CD14-positive monocyte (primary cell): Measurements from ENCODE around the gene PATE2. TPM values are rescaled to one million over a fixed set of nuclear protein-coding genes. Genes with fewer than 3 reads are reported as not detected.

Experiments
- DNase-seq, 3 donors: peaks; one replicate each; pipeline ENCODE4 v3.0.0-alpha.2; 2011 to 2022
- H2AFZ ChIP-seq: 2 replicates; pipeline ENCODE4 v1.6.0; 2012; ENCODE audit warnings: mild to moderate bottlenecking, low read depth, low read length, inconsistent platforms; ENCODE audit not compliant: insufficient read depth, poor library complexity, severe bottlenecking
- H3K27ac ChIP-seq, 2 donors: 1 replicate in 1 of 2; 2 replicates in 1 of 2; pipeline ENCODE4 v1.5.1; 2012 to 2013; ENCODE audit warnings: low read length in 2 of 2, control low read depth in 1 of 2, inconsistent platforms in 1 of 2, low read depth in 1 of 2, mild to moderate bottlenecking in 1 of 2
- H3K27me3 ChIP-seq, 2 donors: one replicate each; pipeline versions ENCODE4 v1.6.0 to v1.6.1; 2011 to 2013; ENCODE audit warnings: low read length in 2 of 2; ENCODE audit not compliant: control insufficient read depth in 2 of 2, insufficient read depth in 2 of 2
- H3K36me3 ChIP-seq, 2 donors: replicated peaks in 1 of 2; 1 replicate in 1 of 2; 2 replicates in 1 of 2; pipeline versions ENCODE4 v1.5.1 to v1.6.1; 2012 to 2013; ENCODE audit warnings: low read length in 2 of 2, control low read depth in 1 of 2, inconsistent platforms in 1 of 2, mild to moderate bottlenecking in 1 of 2; ENCODE audit not compliant: insufficient read depth in 2 of 2, control insufficient read depth in 1 of 2
- H3K4me1 ChIP-seq, 2 donors: 1 replicate in 1 of 2; 2 replicates in 1 of 2; pipeline versions ENCODE4 v1.5.1 to v1.6.1; 2012 to 2013; ENCODE audit warnings: low read length in 2 of 2, control low read depth in 1 of 2, inconsistent platforms in 1 of 2, mild to moderate bottlenecking in 1 of 2, moderate library complexity in 1 of 2; ENCODE audit not compliant: insufficient read depth in 2 of 2, control insufficient read depth in 1 of 2
- H3K4me2 ChIP-seq: replicated peaks from 2 replicates; pipeline ENCODE3; 2012; ENCODE audit warnings: low read length, moderate library complexity, mild to moderate bottlenecking; ENCODE audit not compliant: poor library complexity, severe bottlenecking; ENCODE audit errors: extremely low read depth
- H3K4me3 ChIP-seq, 3 experiments: fragments of 200-600 bp in 1 of 3; sonication (generic) in 1 of 3; replicated peaks in 1 of 3; 1 replicate in 2 of 3; 2 replicates in 1 of 3; pipeline ENCODE4 v1.5.1; 2011 to 2013; ENCODE audit warnings: low read length in 3 of 3, mild to moderate bottlenecking in 3 of 3, control low read depth in 2 of 3, low read depth in 2 of 3, inconsistent platforms in 1 of 3, moderate library complexity in 1 of 3
- H3K79me2 ChIP-seq: 2 replicates; pipeline ENCODE4 v1.6.0; 2012; ENCODE audit warnings: mild to moderate bottlenecking, control low read depth, inconsistent platforms, low read length, moderate library complexity; ENCODE audit not compliant: insufficient read depth
- H3K9ac ChIP-seq: 2 replicates; pipeline ENCODE4 v1.6.0; 2017; ENCODE audit warnings: low read length, mild to moderate bottlenecking; ENCODE audit not compliant: insufficient read depth, poor library complexity, severe bottlenecking
- H3K9me3 ChIP-seq, 2 donors: replicated peaks in 1 of 2; 1 replicate in 1 of 2; 2 replicates in 1 of 2; pipeline versions ENCODE4 v1.5.1 to v1.6.1; 2012 to 2013; ENCODE audit warnings: low read length in 2 of 2, control low read depth in 1 of 2; ENCODE audit not compliant: control insufficient read depth in 1 of 2, insufficient read depth in 1 of 2
- H4K20me1 ChIP-seq: 2 replicates; pipeline ENCODE4 v1.6.0; 2012; ENCODE audit warnings: mild to moderate bottlenecking, low read length, control low read depth, moderate library complexity; ENCODE audit not compliant: insufficient read depth
- H3K27ac Mint-ChIP-seq, 7 donors: one replicate each; pipeline ENCODE4 v1.8.0; 2020; ENCODE audit warnings: mild to moderate bottlenecking in 7 of 7, mixed read lengths in 7 of 7, moderate library complexity in 6 of 7, inconsistent platforms in 2 of 7
- H3K27me3 Mint-ChIP-seq, 3 donors: one replicate each; pipeline ENCODE4 v1.8.0; 2021 to 2022; ENCODE audit warnings: low read depth in 3 of 3, mild to moderate bottlenecking in 3 of 3, mixed read lengths in 3 of 3, moderate library complexity in 3 of 3, inconsistent platforms in 1 of 3
- H3K36me3 Mint-ChIP-seq, 2 donors: one replicate each; pipeline ENCODE4 v1.8.0; 2020; ENCODE audit warnings: mixed read lengths in 2 of 2, inconsistent platforms in 1 of 2, mild to moderate bottlenecking in 1 of 2
- H3K4me1 Mint-ChIP-seq: one replicate; pipeline ENCODE4 v1.8.0; 2020; ENCODE audit warnings: mild to moderate bottlenecking, mixed read lengths
- H3K4me3 Mint-ChIP-seq, 2 donors: one replicate each; pipeline ENCODE4 v1.8.0; 2020; ENCODE audit warnings: mild to moderate bottlenecking in 2 of 2, mixed read lengths in 2 of 2, moderate library complexity in 1 of 2
- H3K9me3 Mint-ChIP-seq, 7 donors: one replicate each; pipeline ENCODE4 v1.8.0; 2020 to 2022; ENCODE audit warnings: mixed read lengths in 7 of 7, mild to moderate bottlenecking in 6 of 7, moderate library complexity in 6 of 7, inconsistent platforms in 2 of 7
- WGBS: methylation state at CpG from one replicate; pipeline ENCODE4 v1.1.5; 2013; ENCODE audit warnings: missing lambda C conversion rate; ENCODE audit not compliant: insufficient coverage; 5-methylcytosine and 5-hydroxymethylcytosine counted together
- intact Hi-C, 2 donors: fragments of 100-400 bp; cut with micrococcal nuclease; formaldehyde crosslinking; loops; one replicate each; pipeline versions ENCODE4 v1.15.0 to v1.15.1; 2023
- polyA plus RNA-seq, 3 donors: library from polyadenylated mRNA; depleted of rRNA in 1 of 3; unstranded in 2 of 3; stranded (reverse) in 1 of 3; fragments of 300-500 nt in 2 of 3; fragments of >200 nt in 1 of 3; fragmentation: Illumina TruSeq in 2 of 3; gene quantifications; 1 replicate in 2 of 3; 2 replicates in 1 of 3; pipeline ENCODE4 v1.2.3, GENCODE V29; 2012 to 2021
- TF ChIP-seq, protein P1 (sequence below): fragments of 200-600 bp; IDR thresholded peaks from one replicate; pipeline ENCODE4 v1.8.0; 2022; ENCODE audit warnings: antibody characterized with exemption, mild to moderate bottlenecking

Gene PATE2
- polyA plus RNA-seq, 3 donors: not detected

DNA sequence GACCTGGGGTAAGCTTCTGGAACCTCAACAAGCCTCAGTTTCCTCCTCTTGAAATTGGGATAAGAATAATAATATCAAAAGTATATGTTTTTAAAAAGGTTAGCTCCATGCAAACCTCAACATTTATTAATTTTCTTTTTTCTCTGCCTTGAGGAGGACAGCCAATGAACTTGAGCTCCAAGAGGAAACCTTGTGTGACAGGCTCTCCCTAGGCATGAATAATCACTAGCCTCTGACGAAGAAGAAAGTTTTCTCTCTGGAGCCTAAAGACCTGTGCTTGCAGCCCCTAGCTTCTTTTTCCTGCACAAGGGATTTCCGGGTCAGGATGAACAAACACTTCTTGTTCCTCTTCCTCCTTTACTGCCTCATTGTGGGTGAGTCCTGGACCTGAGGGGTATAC, 9.2 kb upstream of the PATE2 start, which contains the start of gene PATE3:
PATE3 (plus strand) TSS at position 301 of the 400 bp plus-strand sequence; CDS start at position 326, 25 bp downstream.
- Histone ChIP-seq H4K20me1 (no peaks in the 10 kb centered on the region), H3K36me3 (no peaks in the 10 kb centered on the region), H3K4me2 (no peak within 1 kb of the TSS), H3K27ac (no peak within 1 kb of the TSS), H2AFZ (no peak within 1 kb of the TSS), H3K79me2 (no peaks in the 10 kb centered on the region), H3K9ac (no peak within 1 kb of the TSS), H3K4me3 (no peak within 1 kb of the TSS), H3K4me1 (no peaks in the 10 kb centered on the region), H3K27me3 (no peaks in the 10 kb centered on the region), H3K9me3 (no peaks in the 10 kb centered on the region)
- WGBS: 0% methylated on average over 1 of the region's 2 CpGs
- no peaks in the 10 kb centered on the region for H3K4me1 Mint-ChIP-seq
- intact Hi-C loops: no loop called here
- peaks cover 0 to 10% (median 2%) of the 10 kb centered on the region in 7 donors for H3K9me3 Mint-ChIP-seq
- TF ChIP-seq, protein P1, sequence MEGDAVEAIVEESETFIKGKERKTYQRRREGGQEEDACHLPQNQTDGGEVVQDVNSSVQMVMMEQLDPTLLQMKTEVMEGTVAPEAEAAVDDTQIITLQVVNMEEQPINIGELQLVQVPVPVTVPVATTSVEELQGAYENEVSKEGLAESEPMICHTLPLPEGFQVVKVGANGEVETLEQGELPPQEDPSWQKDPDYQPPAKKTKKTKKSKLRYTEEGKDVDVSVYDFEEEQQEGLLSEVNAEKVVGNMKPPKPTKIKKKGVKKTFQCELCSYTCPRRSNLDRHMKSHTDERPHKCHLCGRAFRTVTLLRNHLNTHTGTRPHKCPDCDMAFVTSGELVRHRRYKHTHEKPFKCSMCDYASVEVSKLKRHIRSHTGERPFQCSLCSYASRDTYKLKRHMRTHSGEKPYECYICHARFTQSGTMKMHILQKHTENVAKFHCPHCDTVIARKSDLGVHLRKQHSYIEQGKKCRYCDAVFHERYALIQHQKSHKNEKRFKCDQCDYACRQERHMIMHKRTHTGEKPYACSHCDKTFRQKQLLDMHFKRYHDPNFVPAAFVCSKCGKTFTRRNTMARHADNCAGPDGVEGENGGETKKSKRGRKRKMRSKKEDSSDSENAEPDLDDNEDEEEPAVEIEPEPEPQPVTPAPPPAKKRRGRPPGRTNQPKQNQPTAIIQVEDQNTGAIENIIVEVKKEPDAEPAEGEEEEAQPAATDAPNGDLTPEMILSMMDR: no peak
- no peak within 1 kb of the TSS for H3K27ac Mint-ChIP-seq
- no peak for DNase-seq
- peaks cover 0 to 3% (median 0%) of the 10 kb centered on the region in 3 donors for H3K27me3 Mint-ChIP-seq
- H3K4me3 Mint-ChIP-seq: no peak within 1 kb of the TSS
- no peaks in the 10 kb centered on the region for H3K36me3 Mint-ChIP-seq

DNA sequence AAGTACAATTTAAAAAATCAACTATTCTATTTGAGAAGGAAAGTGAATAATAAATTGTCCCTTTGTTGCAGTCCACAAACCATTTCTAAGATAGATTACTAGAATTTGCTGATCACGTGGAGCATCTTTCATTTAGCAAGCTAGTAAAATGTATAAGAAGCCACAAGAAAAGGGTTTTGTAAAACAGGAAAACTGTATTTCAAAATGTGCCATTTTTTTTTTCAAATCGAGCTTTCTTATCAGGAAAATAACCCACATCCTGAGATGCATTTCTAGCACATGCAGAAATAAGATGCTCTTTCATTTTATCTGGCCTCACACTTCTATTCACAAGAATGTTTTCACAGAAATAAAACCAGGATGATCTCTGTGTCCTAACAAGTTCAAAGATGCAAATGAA, 6.0 kb upstream of the PATE2 start:
- H3K9ac ChIP-seq: no peak overlapping the region
- H3K4me1 ChIP-seq: no peaks in the 10 kb centered on the region
- peaks cover 0 to 11% (median 4%) of the 10 kb centered on the region in 7 donors for H3K9me3 Mint-ChIP-seq
- H2AFZ ChIP-seq: no peak overlapping the region
- no peak overlapping the region for H3K4me3 ChIP-seq
- no peaks in the 10 kb centered on the region for H3K79me2 ChIP-seq
- 0% methylated on average over 1 of the region's 2 CpGs for WGBS
- TF ChIP-seq, protein P1: no peak
- H3K27ac ChIP-seq: no peak overlapping the region
- no peaks in the 10 kb centered on the region for H3K36me3 ChIP-seq
- H3K36me3 Mint-ChIP-seq: no peaks in the 10 kb centered on the region
- no peaks in the 10 kb centered on the region for H3K27me3 ChIP-seq
- no peak overlapping the region for H3K4me2 ChIP-seq
- H3K27ac Mint-ChIP-seq: no peak overlapping the region
- H3K4me3 Mint-ChIP-seq: no peak overlapping the region
- intact Hi-C loops: no loop called here
- no peak for DNase-seq
- H3K9me3 ChIP-seq: no peaks in the 10 kb centered on the region
- H4K20me1 ChIP-seq: no peaks in the 10 kb centered on the region
- H3K27me3 Mint-ChIP-seq: no peaks in the 10 kb centered on the region
- H3K4me1 Mint-ChIP-seq: no peaks in the 10 kb centered on the region
